Measurements from ENCODE around the gene ABCF2.

ABCF2 gene

DNA sequence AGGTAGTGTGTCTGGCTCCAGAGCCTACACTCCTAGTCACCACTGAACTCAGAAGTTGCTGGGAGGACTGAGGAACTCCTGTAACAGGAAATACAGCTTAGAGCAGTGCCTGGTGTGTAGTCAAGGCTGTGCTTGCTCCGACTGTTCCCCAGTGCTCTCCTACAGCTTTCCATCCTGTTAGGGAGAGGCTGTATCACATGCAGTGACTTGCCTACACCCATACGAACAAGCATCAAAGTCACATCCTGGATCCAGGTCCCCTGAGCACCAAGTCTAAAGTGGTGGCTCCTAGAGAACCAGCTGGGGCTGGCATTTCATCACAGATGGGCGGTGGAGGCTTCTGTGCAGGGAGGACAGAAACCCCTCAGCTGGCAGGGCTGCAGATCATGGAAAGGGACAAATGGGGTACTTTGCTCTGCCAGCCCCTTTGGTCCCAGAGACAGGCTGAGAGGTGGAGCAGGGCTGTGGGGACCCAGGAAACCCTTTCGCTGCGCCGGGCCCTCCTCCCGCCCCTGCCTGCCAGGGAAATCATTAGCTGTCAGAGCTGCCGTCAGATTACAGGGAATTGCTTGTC, 47.6 kb downstream of the ABCF2 start:
- Histone ChIP-seq H3K27ac (no peak overlapping the region), H3K4me3 (ENCODE audit: low read depth, low read length) (no peak overlapping the region), H3K27me3 (replicated peaks) (peaks cover 40% of the 10 kb centered on the region), H3K36me3 (replicated peaks) (no peaks in the 10 kb centered on the region)
- no peak for TF ChIP-seq CTCF (IDR thresholded peaks at IDR 0.05; ENCODE audit: low read depth, low read length, missing control alignments)
- in situ Hi-C loops (cut with HindIII; ENCODE audit: low pct_ligation_motif_present, low sequenced_read_pairs): no loop called here
- DNase-seq: no peak

DNA sequence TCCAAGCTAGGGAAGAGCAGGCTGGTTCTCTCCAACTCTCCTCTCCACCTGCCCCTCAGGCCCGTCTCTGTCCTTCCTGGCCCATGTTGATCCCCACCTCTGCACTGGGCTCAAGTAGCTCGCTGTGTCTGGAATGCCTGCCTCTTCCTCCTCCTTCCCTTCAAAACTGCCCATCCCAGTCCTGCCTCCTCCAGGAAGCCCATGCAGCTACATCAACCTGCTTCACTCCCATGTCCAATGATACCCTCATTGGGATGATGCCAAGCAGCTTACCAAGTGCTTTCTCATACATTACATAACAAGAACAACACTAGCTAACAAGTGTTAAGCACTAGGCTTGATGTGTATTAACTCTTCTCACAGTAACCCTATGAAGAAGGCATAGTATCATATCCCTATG, 48.2 kb downstream of the ABCF2 start:
- TF ChIP-seq CTCF (IDR thresholded peaks at IDR 0.05; ENCODE audit: low read depth, low read length, missing control alignments): no peak
- Histone ChIP-seq H3K27ac (no peak overlapping the region), H3K36me3 (replicated peaks) (no peaks in the 10 kb centered on the region), H3K27me3 (replicated peaks) (peaks cover 40% of the 10 kb centered on the region), H3K4me3 (ENCODE audit: low read depth, low read length) (no peak overlapping the region)
- DNase-seq: no peak
- in situ Hi-C loops (cut with HindIII; ENCODE audit: low pct_ligation_motif_present, low sequenced_read_pairs): no loop called here

DNA sequence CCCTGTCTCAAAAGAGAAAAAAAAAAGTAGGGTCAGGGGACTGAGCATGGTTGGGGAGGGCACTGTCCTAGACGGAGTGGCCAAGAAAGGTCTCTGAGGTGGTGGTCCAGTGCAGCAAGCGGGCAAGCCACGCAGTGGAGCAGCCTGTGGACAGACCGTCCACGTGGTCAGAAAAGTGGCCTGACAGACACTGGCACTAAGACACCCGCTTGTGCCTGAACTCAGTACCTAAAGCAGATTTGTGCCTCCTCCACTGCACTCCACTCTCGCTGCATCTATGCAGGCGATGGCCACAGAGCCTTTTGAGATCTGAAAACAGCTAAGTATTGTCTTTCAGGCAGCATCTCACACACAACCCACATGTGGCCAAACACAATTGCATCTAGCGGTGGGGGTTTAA, 48.8 kb downstream of the ABCF2 start:
- H3K4me3 ChIP-seq (ENCODE audit: low read depth, low read length): no peak overlapping the region
- in situ Hi-C loops (cut with HindIII; ENCODE audit: low pct_ligation_motif_present, low sequenced_read_pairs): no loop called here
- H3K27me3 ChIP-seq (replicated peaks): peaks cover 40% of the 10 kb centered on the region
- no peak for TF ChIP-seq CTCF (IDR thresholded peaks at IDR 0.05; ENCODE audit: low read depth, low read length, missing control alignments)
- DNase-seq: no peak
- no peaks in the 10 kb centered on the region for H3K36me3 ChIP-seq (replicated peaks)
- no peak overlapping the region for H3K27ac ChIP-seq

DNA sequence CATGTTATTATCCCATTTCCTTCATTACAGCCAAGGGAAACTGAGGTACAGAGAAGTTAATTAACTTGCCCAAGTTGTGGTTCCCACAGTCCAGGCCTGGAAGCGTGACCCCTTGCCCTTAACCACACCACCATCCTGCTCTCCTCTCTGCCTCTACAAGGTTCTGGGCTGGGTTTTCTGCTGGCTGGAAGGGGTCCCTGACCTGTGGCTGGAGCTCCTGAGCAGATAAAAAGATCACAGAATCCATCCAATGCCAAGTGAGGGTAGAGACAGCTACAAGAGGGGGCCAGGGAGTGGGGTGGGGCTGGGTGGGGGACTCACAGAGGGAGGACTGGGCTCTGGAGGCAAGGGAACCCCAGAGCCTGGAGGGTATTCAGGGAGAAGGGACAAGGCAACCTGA, 49.7 kb downstream of the ABCF2 start:
- in situ Hi-C loops (cut with HindIII; ENCODE audit: low pct_ligation_motif_present, low sequenced_read_pairs): no loop called here
- H3K36me3 ChIP-seq (replicated peaks): no peaks in the 10 kb centered on the region
- peaks cover 40% of the 10 kb centered on the region for H3K27me3 ChIP-seq (replicated peaks)
- H3K4me3 ChIP-seq (ENCODE audit: low read depth, low read length): no peak overlapping the region
- no peak for TF ChIP-seq CTCF (IDR thresholded peaks at IDR 0.05; ENCODE audit: low read depth, low read length, missing control alignments)
- no peak for DNase-seq
- no peak overlapping the region for H3K27ac ChIP-seq

DNA sequence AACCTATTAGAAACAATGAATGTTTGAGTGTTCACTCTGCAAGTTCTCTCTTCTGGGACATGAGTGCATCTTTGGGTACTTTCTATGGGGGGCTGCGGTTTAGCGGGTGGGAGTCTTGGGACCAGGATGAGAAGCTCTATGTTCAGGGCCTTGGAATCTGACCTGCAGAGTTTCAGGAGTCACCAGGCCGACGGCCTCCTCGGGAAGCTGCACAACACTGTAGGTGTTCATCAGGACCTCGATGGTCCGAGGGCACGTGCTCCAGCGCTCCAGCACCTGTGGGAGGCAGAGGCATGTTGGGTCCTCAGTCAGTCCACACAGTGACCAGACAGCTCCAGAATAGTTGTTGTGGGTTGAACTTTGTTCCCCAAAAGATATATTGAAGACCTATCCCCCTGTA, 50.6 kb downstream of the ABCF2 start:
- peaks cover 40% of the 10 kb centered on the region for H3K27me3 ChIP-seq (replicated peaks)
- H3K4me3 ChIP-seq (ENCODE audit: low read depth, low read length): no peak overlapping the region
- no peak for DNase-seq
- no peak for TF ChIP-seq CTCF (IDR thresholded peaks at IDR 0.05; ENCODE audit: low read depth, low read length, missing control alignments)
- no peaks in the 10 kb centered on the region for H3K36me3 ChIP-seq (replicated peaks)
- no peak overlapping the region for H3K27ac ChIP-seq
- in situ Hi-C loops (cut with HindIII; ENCODE audit: low pct_ligation_motif_present, low sequenced_read_pairs): no loop called here

DNA sequence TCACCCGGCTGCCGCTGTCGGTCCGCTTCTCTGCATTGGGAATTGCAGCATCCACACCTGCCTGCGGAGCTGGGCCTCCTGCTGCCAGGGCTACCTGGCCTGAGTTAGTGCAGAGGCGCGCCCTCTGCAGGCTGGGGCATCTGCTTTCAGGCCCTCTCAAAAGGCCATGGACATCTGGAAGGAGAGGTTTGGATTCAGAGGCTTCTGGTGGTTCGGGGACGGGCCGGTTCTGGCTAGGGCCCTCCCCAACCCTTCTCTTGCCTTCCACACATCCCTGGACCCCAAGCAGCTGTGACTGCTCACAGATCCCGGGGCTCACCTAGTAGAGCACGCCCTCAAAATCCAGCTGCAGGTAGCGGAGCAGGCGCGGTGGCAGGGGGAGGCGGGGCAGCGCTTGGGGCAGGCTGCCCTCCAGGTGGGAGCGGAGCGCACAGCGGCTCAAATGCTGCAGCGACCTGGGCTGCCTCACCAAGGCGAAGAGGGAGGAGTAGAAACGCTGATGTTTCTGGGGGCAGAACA, 51.2 kb downstream of the ABCF2 start:
- TF ChIP-seq CTCF (IDR thresholded peaks at IDR 0.05; ENCODE audit: low read depth, low read length, missing control alignments): no peak
- DNase-seq: no peak
- Histone ChIP-seq H3K4me3 (ENCODE audit: low read depth, low read length) (no peak overlapping the region), H3K36me3 (replicated peaks) (no peaks in the 10 kb centered on the region), H3K27me3 (replicated peaks) (peaks cover 38% of the 10 kb centered on the region), H3K27ac (no peak overlapping the region)
- in situ Hi-C loops (cut with HindIII; ENCODE audit: low pct_ligation_motif_present, low sequenced_read_pairs): no loop called here

Measured in brain microvascular endothelial cell (primary cell).